H1 (cell line): ENCODE measurements around the gene WDSUB1. TPM values are rescaled to one million over a fixed set of nuclear protein-coding genes. Genes with fewer than 3 reads are reported as not detected.
A peak's percentile ranks its signal among the peaks of the same experiment; 100 is the strongest.

Experiments used
- CTCF ChIA-PET: fragments of 300-600 bp; sonication (Branson Sonifier 250); formaldehyde crosslinking; loops from one replicate; lab custom pipeline; 2021; ENCODE audit not compliant: partially characterized antibody; lab: Charles Lee
- POLR2A ChIA-PET: fragments of 300-600 bp; sonication (Branson Sonifier 250); formaldehyde crosslinking; loops from one replicate; lab custom pipeline; 2021; ENCODE audit warnings: inconsistent platforms; ENCODE audit not compliant: partially characterized antibody; lab: Charles Lee
- DNase-seq, 2 experiments: peaks; one replicate each; pipeline versions ENCODE4 v3.0.0 to v3.0.0-alpha.2; 2010 to 2022; ENCODE audit warnings: low spot score in 2 of 2, low read depth in 1 of 2, mixed read lengths in 1 of 2
- FAIRE-seq: peaks from 2 replicates; lab custom pipeline; 2011; peaks lifted over from hg19 to GRCh38; lab: Jason Lieb, UNC
- H2AFZ ChIP-seq: 2 replicates; pipeline ENCODE4 v1.8.1; 2012; ENCODE audit warnings: low read length, inconsistent platforms
- H2AK5ac ChIP-seq: 2 replicates; pipeline ENCODE4 v1.6.1; 2013; ENCODE audit warnings: low read depth, low read length
- H2BK120ac ChIP-seq: replicated peaks from 2 replicates; pipeline ENCODE3; 2013; ENCODE audit warnings: low read depth, low read length, inconsistent platforms
- H2BK12ac ChIP-seq: 2 replicates; pipeline ENCODE4 v1.6.1; 2013; ENCODE audit warnings: low read depth, low read length
- H2BK15ac ChIP-seq: 2 replicates; pipeline ENCODE4 v1.6.1; 2013; ENCODE audit warnings: low read length
- H2BK20ac ChIP-seq: 2 replicates; pipeline ENCODE4 v1.6.1; 2013; ENCODE audit warnings: low read length
- H2BK5ac ChIP-seq: 2 replicates; pipeline ENCODE4 v1.6.1; 2013; ENCODE audit warnings: low read depth, low read length
- H3K14ac ChIP-seq: 2 replicates; pipeline ENCODE4 v1.6.1; 2013; ENCODE audit warnings: inconsistent platforms; ENCODE audit not compliant: insufficient read length
- H3K18ac ChIP-seq: 2 replicates; pipeline ENCODE4 v1.6.1; 2013; ENCODE audit warnings: low read length; ENCODE audit errors: extremely low read depth
- H3K23ac ChIP-seq: 2 replicates; pipeline ENCODE4 v1.6.1; 2013; ENCODE audit warnings: inconsistent platforms; ENCODE audit not compliant: insufficient read length
- H3K23me2 ChIP-seq: 2 replicates; pipeline ENCODE4 v1.6.1; 2013; ENCODE audit warnings: low read depth, low read length
- H3K27ac ChIP-seq: 2 replicates; pipeline ENCODE4 v1.6.1; 2011; ENCODE audit warnings: low read depth, low read length, inconsistent platforms
- H3K27me3 ChIP-seq, 4 experiments: replicated peaks in 1 of 4; 1 replicate in 1 of 4; 2 replicates in 3 of 4; pipeline versions ENCODE4 v1.6.1 to v1.8.1; 2011 to 2013; ENCODE audit warnings: low read length in 3 of 4, mild to moderate bottlenecking in 3 of 4, inconsistent platforms in 2 of 4, mixed read lengths in 2 of 4, moderate library complexity in 1 of 4; ENCODE audit not compliant: control insufficient read depth in 3 of 4, insufficient read depth in 3 of 4; ENCODE audit errors: extremely low read depth in 1 of 4
- H3K36me3 ChIP-seq, 4 experiments: 2 replicates each; pipeline versions ENCODE4 v1.6.1 to v1.8.1; 2011 to 2013; ENCODE audit warnings: mild to moderate bottlenecking in 4 of 4, low read length in 3 of 4, moderate library complexity in 2 of 4, control low read depth in 1 of 4, inconsistent platforms in 1 of 4; ENCODE audit not compliant: insufficient read depth in 4 of 4, control insufficient read depth in 2 of 4
- H3K4ac ChIP-seq: replicated peaks from 2 replicates; pipeline ENCODE3; 2013; ENCODE audit warnings: low read length, low read depth, mixed read lengths, inconsistent platforms; ENCODE audit not compliant: insufficient read length
- H3K4me1 ChIP-seq, 4 experiments: replicated peaks in 1 of 4; 1 replicate in 1 of 4; 2 replicates in 3 of 4; pipeline versions ENCODE4 v1.6.1 to v1.8.1; 2011 to 2013; ENCODE audit warnings: low read length in 3 of 4, inconsistent platforms in 2 of 4, mixed read lengths in 1 of 4; ENCODE audit not compliant: insufficient read depth in 4 of 4, control insufficient read depth in 3 of 4
- H3K4me2 ChIP-seq, 2 experiments: 2 replicates each; pipeline versions ENCODE4 v1.6.1 to v1.8.1; 2011 to 2013; ENCODE audit warnings: low read depth in 2 of 2, low read length in 2 of 2, control low read depth in 1 of 2, inconsistent platforms in 1 of 2, mild to moderate bottlenecking in 1 of 2; ENCODE audit not compliant: insufficient read depth in 1 of 2
- H3K4me3 ChIP-seq, 4 experiments: fragments of 200-600, 300-600 bp in 1 of 4; sonication (generic), shearing (Covaris generic), sonication (Bioruptor Twin) in 1 of 4; 2 replicates each; pipeline versions ENCODE4 v1.5.1 to v1.8.1; 2011 to 2016; ENCODE audit warnings: low read length in 4 of 4, low read depth in 3 of 4, control low read depth in 2 of 4, inconsistent platforms in 2 of 4, mild to moderate bottlenecking in 2 of 4, mixed read lengths in 1 of 4, moderate library complexity in 1 of 4; ENCODE audit not compliant: insufficient read depth in 2 of 4; ENCODE audit errors: extremely low read depth in 1 of 4
- H3K56ac ChIP-seq: replicated peaks from 2 replicates; pipeline ENCODE3; 2013; ENCODE audit warnings: low read depth, mild to moderate bottlenecking, mixed read lengths, low read length, inconsistent platforms; ENCODE audit not compliant: insufficient read length
- H3K79me1 ChIP-seq: 2 replicates; pipeline ENCODE4 v1.6.1; 2013; ENCODE audit warnings: low read depth, low read length, control low read depth
- H3K79me2 ChIP-seq, 2 experiments: 2 replicates each; pipeline versions ENCODE4 v1.6.1 to v1.8.1; 2012 to 2013; ENCODE audit warnings: low read length in 2 of 2, mild to moderate bottlenecking in 2 of 2, inconsistent platforms in 1 of 2; ENCODE audit not compliant: insufficient read depth in 2 of 2, control insufficient read depth in 1 of 2
- H3K9ac ChIP-seq, 4 experiments: replicated peaks in 1 of 4; 1 replicate in 1 of 4; 2 replicates in 3 of 4; pipeline versions ENCODE4 v1.6.1 to v1.8.1; 2011 to 2013; ENCODE audit warnings: low read depth in 3 of 4, low read length in 3 of 4, control low read depth in 2 of 4, mild to moderate bottlenecking in 2 of 4, moderate library complexity in 2 of 4, inconsistent platforms in 1 of 4; ENCODE audit errors: extremely low read depth in 1 of 4
- H3K9me3 ChIP-seq, 2 experiments: 2 replicates each; pipeline versions ENCODE4 v1.6.1 to v1.8.1; 2012 to 2013; ENCODE audit warnings: mild to moderate bottlenecking in 2 of 2, moderate library complexity in 2 of 2, control low read depth in 1 of 2, inconsistent platforms in 1 of 2, low read depth in 1 of 2, low read length in 1 of 2, mixed read lengths in 1 of 2; ENCODE audit not compliant: insufficient read depth in 2 of 2
- H4K20me1 ChIP-seq, 2 experiments: replicated peaks in 1 of 2; 2 replicates each; pipeline versions ENCODE3 to v1.8.1; 2011 to 2013; ENCODE audit warnings: inconsistent platforms in 2 of 2, low read length in 2 of 2, mild to moderate bottlenecking in 1 of 2; ENCODE audit not compliant: insufficient read depth in 2 of 2, control insufficient read depth in 1 of 2
- H4K5ac ChIP-seq: 2 replicates; pipeline ENCODE4 v1.6.1; 2013; ENCODE audit warnings: low read length, low read depth, mixed read lengths, inconsistent platforms; ENCODE audit not compliant: insufficient read length
- H4K8ac ChIP-seq: 2 replicates; pipeline ENCODE4 v1.8.0; 2013; ENCODE audit warnings: mild to moderate bottlenecking, moderate library complexity, low read length, inconsistent platforms; ENCODE audit not compliant: insufficient read depth; ENCODE audit errors: extremely low read depth
- H4K91ac ChIP-seq: replicated peaks from 2 replicates; pipeline ENCODE3; 2013; ENCODE audit warnings: low read length, mixed read lengths, inconsistent platforms; ENCODE audit not compliant: insufficient read length
- EGR1 ChIP-seq: IDR thresholded peaks from 2 replicates; pipeline ENCODE4 v1.6.1; 2011; ENCODE audit warnings: low read depth, low read length, borderline replicate concordance
- EP300 ChIP-seq, 2 experiments: IDR thresholded peaks; 1 replicate in 1 of 2; 2 replicates in 1 of 2; pipeline ENCODE4 v1.6.1; 2011 to 2012; ENCODE audit warnings: low read depth in 2 of 2, low read length in 2 of 2, mild to moderate bottlenecking in 2 of 2, borderline replicate concordance in 1 of 2, inconsistent platforms in 1 of 2, moderate library complexity in 1 of 2
- EZH2 ChIP-seq: fragments of 200-600 bp; sonication (generic); IDR thresholded peaks from 2 replicates; pipeline ENCODE4 v1.7.1; 2012; ENCODE audit warnings: low read depth, mild to moderate bottlenecking, moderate library complexity, low read length, inconsistent platforms; ENCODE audit not compliant: severe bottlenecking
- HDAC6 ChIP-seq: IDR thresholded peaks from one replicate; pipeline ENCODE4 v1.7.1; 2012; ENCODE audit warnings: low read depth, mild to moderate bottlenecking, inconsistent platforms, low read length, moderate library complexity
- RFX5 ChIP-seq: IDR thresholded peaks from 2 replicates; pipeline ENCODE4 v1.6.1; 2011; ENCODE audit warnings: low read depth, low read length, improper control_type of control experiment, borderline replicate concordance
- SIN3A ChIP-seq, 2 experiments: IDR thresholded peaks in 1 of 2; conservative IDR thresholded peaks in 1 of 2; 2 replicates each; pipeline ENCODE4 v1.6.1; 2011 to 2012; ENCODE audit warnings: low read length in 2 of 2, improper control_type of control experiment in 1 of 2, low read depth in 1 of 2, mild to moderate bottlenecking in 1 of 2
- SP4 ChIP-seq: IDR thresholded peaks from 2 replicates; pipeline ENCODE4 v1.6.1; 2012; ENCODE audit warnings: low read length, inconsistent platforms
- WGBS, 2 experiments: shearing (Covaris generic) in 1 of 2; methylation state at CpG; one replicate each; pipeline versions ENCODE4 v1.1.6 to v1.1.7; 2013 to 2015; ENCODE audit warnings: low lambda C conversion rate in 2 of 2, mixed read lengths in 2 of 2, inconsistent platforms in 1 of 2, low coverage in 1 of 2, missing lambda C conversion rate in 1 of 2; ENCODE audit not compliant: insufficient replicate concordance in 2 of 2, insufficient coverage in 1 of 2, insufficient read length in 1 of 2; ENCODE audit errors: extremely low coverage in 1 of 2, missing lambda C conversion rate in 1 of 2; 5-methylcytosine and 5-hydroxymethylcytosine counted together
- polyA plus RNA-seq, 7 experiments: library from polyadenylated mRNA; depleted of rRNA in 3 of 7; stranded (reverse) in 5 of 7; unstranded in 2 of 7; fragments of >200 nt in 5 of 7; fragments of 200-250 nt in 2 of 7; gene quantifications; 1 replicate in 5 of 7; 2 replicates in 1 of 7; 4 replicates in 1 of 7; pipeline versions ENCODE4 v1.2.1 to v1.2.3, GENCODE V29; 2011 to 2013; ENCODE audit warnings: missing spikeins in 2 of 7, mixed read lengths in 2 of 7
- total RNA-seq: library from RNA; stranded (reverse); fragmentation: NEBNext Ultra II Directional; extraction: Animal tissue kit (Norgen Biotek cat#: 25700); gene quantifications from 2 replicates; pipeline ENCODE4 v1.2.1, GENCODE V29; 2021

WDSUB1 gene
- total and polyA plus RNA-seq, 2 of the 8 experiments (the other 6 are each of a cell fraction or from before 2014, with no cell fraction given) = 5.5 to 8.0 TPM

DNA sequence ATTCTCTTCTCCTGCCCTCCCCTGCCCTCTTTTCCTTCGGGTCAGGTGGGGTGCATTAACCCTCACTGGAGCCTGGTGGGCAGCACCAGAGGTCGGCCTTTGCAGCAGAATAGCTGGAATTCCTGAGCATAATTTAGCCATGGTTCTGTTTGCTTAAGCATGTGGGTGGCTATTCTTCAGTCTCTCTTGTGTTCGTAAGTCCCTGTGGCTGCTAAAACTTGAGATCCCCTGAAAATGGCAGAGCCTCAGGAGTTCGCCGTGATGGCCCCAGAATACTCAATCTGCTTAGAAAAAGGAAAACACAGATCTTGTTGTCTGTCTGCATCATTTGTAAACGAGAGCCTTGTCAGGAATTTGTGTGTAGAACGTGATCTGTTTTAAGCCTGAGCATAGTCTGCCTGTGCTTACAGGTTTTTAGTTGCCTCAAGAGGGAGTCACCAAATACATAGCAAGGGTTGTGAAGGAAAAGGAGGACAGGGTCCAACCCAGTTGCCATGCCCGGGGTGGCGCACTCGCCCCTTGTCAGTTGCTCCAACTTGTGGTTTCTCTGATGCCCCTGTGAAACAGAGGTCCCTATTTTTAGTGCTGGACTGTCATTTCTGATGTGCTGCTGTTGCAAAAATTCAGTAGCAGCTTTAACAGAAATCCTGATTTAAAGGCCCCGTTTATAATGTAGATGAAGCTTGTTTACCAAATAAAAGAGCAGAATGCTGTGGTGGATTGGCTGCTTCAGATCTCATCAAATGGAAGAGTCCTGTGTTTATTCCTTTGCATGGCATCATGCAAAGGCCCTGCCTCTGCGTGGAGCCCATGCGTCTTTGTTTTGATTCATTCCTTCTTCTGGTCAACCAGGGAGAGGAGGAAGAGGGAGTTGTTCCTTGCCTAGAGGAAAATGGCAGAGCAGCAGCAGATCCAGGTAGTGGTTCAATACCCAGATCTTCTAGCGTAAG lies 74.8 kb downstream of the WDSUB1 start:
- no peak overlapping the region for H2AFZ ChIP-seq
- no peak overlapping the region for H4K5ac ChIP-seq
- no peaks in the 10 kb centered on the region for H3K79me2 ChIP-seq
- no peak overlapping the region for H2AK5ac ChIP-seq
- H3K18ac ChIP-seq = no peak overlapping the region
- H3K27me3 ChIP-seq = peaks cover 35 to 68% (median 62%) of the 10 kb centered on the region in 4 experiments
- CTCF ChIA-PET = interaction anchor here (0.7 to 1.1 kb wide), 5 partner anchors 16 to 101 kb away, joined by 3 to 4 read pairs (median 3); no protein-coding TSS in a partner anchor
- peak; percentile 94 for FAIRE-seq
- H4K8ac ChIP-seq = no peak overlapping the region
- H3K36me3 ChIP-seq = no peaks in the 10 kb centered on the region
- H3K27ac ChIP-seq = no peak overlapping the region
- peak; percentile 60 to 82 for DNase-seq
- no peaks in the 10 kb centered on the region for H3K23me2 ChIP-seq
- no peak overlapping the region for H2BK5ac ChIP-seq
- H2BK120ac ChIP-seq = no peak overlapping the region
- no peaks in the 10 kb centered on the region for H3K9me3 ChIP-seq
- H3K14ac ChIP-seq = no peak overlapping the region
- H3K23ac ChIP-seq = no peak overlapping the region
- H3K79me1 ChIP-seq = no peaks in the 10 kb centered on the region
- WGBS, 2 experiments = 12% methylated on average over 14 of the region's 14 CpGs; no CpG with 5 or more reads in 1 of the 2 experiments
- H3K4me3 ChIP-seq = peak overlapping the region in 3 of 4 experiments; percentile 0 to 33 (median 2); a peak in 4 of 8 replicates
- H3K4ac ChIP-seq = no peak overlapping the region
- H2BK15ac ChIP-seq = no peak overlapping the region
- H3K9ac ChIP-seq = no peak overlapping the region
- no peak overlapping the region for H2BK12ac ChIP-seq
- no peak overlapping the region for H4K91ac ChIP-seq
- H3K4me2 ChIP-seq = peak overlapping the region; percentile 50 to 68
- H2BK20ac ChIP-seq = no peak overlapping the region
- H3K56ac ChIP-seq = no peak overlapping the region
- peaks cover 11 to 15% of the 10 kb centered on the region in 2 experiments for H4K20me1 ChIP-seq
- peaks cover 4 to 13% (median 8%) of the 10 kb centered on the region in 4 experiments; a peak in 6 of 7 replicates for H3K4me1 ChIP-seq
- POLR2A ChIA-PET = interaction anchor here (0.7 to 0.8 kb wide), 2 partner anchors 76 to 208 kb away, joined by 3 read pairs; no protein-coding TSS in a partner anchor
- peak in 1 of 2 experiments; percentile 81; a peak in 1 of 3 replicates for TF ChIP-seq EP300 (IDR thresholded peaks at IDR 0.05; ENCODE audit: borderline replicate concordance in 1 of 2, low read depth in 2 of 2, low read length in 2 of 2)
- no peak for TF ChIP-seq SP4
- TF ChIP-seq RFX5 = no peak
- 0 out of 4 replicates have a peak, but pooled peaks of 1 of the 2 experiments have one; percentile 30 for TF ChIP-seq SIN3A (conservative IDR thresholded peaks at IDR 0.05 in 1 of 2, IDR thresholded peaks at IDR 0.05 in 1 of 2; ENCODE audit: low read depth in 1 of 2, low read length in 2 of 2)
- no peak for TF ChIP-seq EZH2
- no peak for TF ChIP-seq HDAC6
- TF ChIP-seq EGR1 = no peak
